ENCODE measurements around the gene MAFB.

DNA sequence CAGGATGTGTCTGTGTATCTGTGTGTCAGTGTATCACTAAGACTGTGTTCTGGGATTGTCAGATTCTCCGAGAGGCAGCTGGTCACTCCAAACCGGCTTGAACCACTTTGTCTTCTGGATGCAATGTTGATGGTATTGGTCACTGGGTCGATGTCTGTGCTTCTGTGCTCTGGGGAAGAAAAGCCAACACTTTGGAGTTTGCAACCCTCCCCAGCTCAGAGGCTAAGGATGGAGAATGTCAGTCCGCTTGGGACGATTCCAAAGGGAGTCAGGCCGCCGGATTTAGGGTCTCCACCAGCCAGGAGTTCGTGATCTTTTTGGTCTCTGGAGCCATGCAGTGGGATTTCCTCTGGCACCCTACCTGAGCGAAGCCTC, 5.2 kb downstream of the MAFB start:
- TF ChIP-seq, protein P1, sequence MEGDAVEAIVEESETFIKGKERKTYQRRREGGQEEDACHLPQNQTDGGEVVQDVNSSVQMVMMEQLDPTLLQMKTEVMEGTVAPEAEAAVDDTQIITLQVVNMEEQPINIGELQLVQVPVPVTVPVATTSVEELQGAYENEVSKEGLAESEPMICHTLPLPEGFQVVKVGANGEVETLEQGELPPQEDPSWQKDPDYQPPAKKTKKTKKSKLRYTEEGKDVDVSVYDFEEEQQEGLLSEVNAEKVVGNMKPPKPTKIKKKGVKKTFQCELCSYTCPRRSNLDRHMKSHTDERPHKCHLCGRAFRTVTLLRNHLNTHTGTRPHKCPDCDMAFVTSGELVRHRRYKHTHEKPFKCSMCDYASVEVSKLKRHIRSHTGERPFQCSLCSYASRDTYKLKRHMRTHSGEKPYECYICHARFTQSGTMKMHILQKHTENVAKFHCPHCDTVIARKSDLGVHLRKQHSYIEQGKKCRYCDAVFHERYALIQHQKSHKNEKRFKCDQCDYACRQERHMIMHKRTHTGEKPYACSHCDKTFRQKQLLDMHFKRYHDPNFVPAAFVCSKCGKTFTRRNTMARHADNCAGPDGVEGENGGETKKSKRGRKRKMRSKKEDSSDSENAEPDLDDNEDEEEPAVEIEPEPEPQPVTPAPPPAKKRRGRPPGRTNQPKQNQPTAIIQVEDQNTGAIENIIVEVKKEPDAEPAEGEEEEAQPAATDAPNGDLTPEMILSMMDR (IDR thresholded peaks at IDR 0.05): no peak
- no peak for TF ChIP-seq POLR2A (IDR thresholded peaks at IDR 0.05)
